Measurements from ENCODE around the gene STXBP6.

- no peak for TF ChIP-seq REST (IDR thresholded peaks at IDR 0.05; ENCODE audit: insufficient read depth in 1 of 2, low read depth in 2 of 2, low read length in 1 of 2)
- no peak for TF ChIP-seq CTCF (IDR thresholded peaks at IDR 0.05)
Observed at GRCh38 chr14:24947131-24947530, 102.8 kb downstream of the STXBP6 start.
